Thymus (tissue), 11 donors: ENCODE measurements around the gene XPNPEP1. TPM values are rescaled to one million over a fixed set of nuclear protein-coding genes. Genes with fewer than 3 reads are reported as not detected.

Experiments
- DNase-seq, 9 donors: peaks; one replicate each; pipeline ENCODE4 v3.0.0-alpha.2; 2013; ENCODE audit warnings: low spot score in 9 of 9, low read depth in 6 of 9, missing footprints in 1 of 9
- H3K27ac ChIP-seq, 2 donors: one replicate each; pipeline ENCODE4 v1.5.1; 2013; ENCODE audit warnings: control low read depth in 1 of 2, low read depth in 1 of 2, low read length in 1 of 2, mild to moderate bottlenecking in 1 of 2, moderate library complexity in 1 of 2
- H3K27me3 ChIP-seq, 2 donors: one replicate each; pipeline ENCODE4 v1.5.1; 2013; ENCODE audit warnings: low read length in 1 of 2; ENCODE audit not compliant: control insufficient read depth in 2 of 2, insufficient read depth in 1 of 2
- H3K36me3 ChIP-seq, 2 donors: one replicate each; pipeline ENCODE4 v1.5.1; 2013; ENCODE audit warnings: low read length in 1 of 2, mild to moderate bottlenecking in 1 of 2, moderate library complexity in 1 of 2; ENCODE audit not compliant: control insufficient read depth in 2 of 2, insufficient read depth in 2 of 2
- H3K4me1 ChIP-seq, 2 donors: one replicate each; pipeline ENCODE4 v1.5.1; 2013; ENCODE audit warnings: low read length in 2 of 2; ENCODE audit not compliant: control insufficient read depth in 2 of 2, insufficient read depth in 2 of 2
- H3K4me3 ChIP-seq, 2 donors: one replicate each; pipeline ENCODE4 v1.5.1; 2013; ENCODE audit warnings: low read length in 2 of 2, control low read depth in 1 of 2, mild to moderate bottlenecking in 1 of 2
- H3K9me3 ChIP-seq, 2 donors: one replicate each; pipeline ENCODE4 v1.5.1; 2013; ENCODE audit warnings: low read length in 1 of 2, mild to moderate bottlenecking in 1 of 2; ENCODE audit not compliant: control insufficient read depth in 2 of 2, insufficient read depth in 1 of 2
- WGBS: extraction: QIAGEN DNeasy Blood & Tissue Kit; methylation state at CpG from one replicate; pipeline ENCODE4 v1.1.7; 2013; 5-methylcytosine and 5-hydroxymethylcytosine counted together
- polyA plus RNA-seq: library from polyadenylated mRNA; stranded (reverse); fragments of 200-250 nt; gene quantifications from one replicate; pipeline ENCODE4 v1.2.3, GENCODE V29; 2013
- total RNA-seq: library from RNA; stranded (reverse); fragments of 120-200 nt; gene quantifications from one replicate; pipeline ENCODE4 v1.2.4, GENCODE V29; 2013
- donor health status: healthy.

XPNPEP1 gene
- total and polyA plus RNA-seq, 2 donors = 41.0 to 44.2 TPM

- Histone ChIP-seq H3K27ac (no peak overlapping the region), H3K9me3 (no peaks in the 10 kb centered on the region), H3K36me3 (peaks cover 14 to 18% of the 10 kb centered on the region in 2 donors), H3K27me3 (no peaks in the 10 kb centered on the region), H3K4me1 (peaks cover 0 to 23% of the 10 kb centered on the region in 2 donors), H3K4me3 (no peak overlapping the region)
- 94% methylated on average over 9 of the region's 9 CpGs for WGBS
- DNase-seq = no peak
These were observed 30.4 kb downstream of the XPNPEP1 start for GRCh38 chr10:109892931-109893330.

- 72% methylated on average over 4 of the region's 4 CpGs for WGBS
- peaks cover 16 to 22% of the 10 kb centered on the region in 2 donors for H3K36me3 ChIP-seq
- no peak overlapping the region for H3K4me3 ChIP-seq
- H3K27me3 ChIP-seq = no peaks in the 10 kb centered on the region
- H3K9me3 ChIP-seq = no peaks in the 10 kb centered on the region
- no peak overlapping the region for H3K27ac ChIP-seq
- DNase-seq = no peak
- peaks cover 0 to 26% of the 10 kb centered on the region in 2 donors for H3K4me1 ChIP-seq
These were observed 31.2 kb downstream of the XPNPEP1 start for GRCh38 chr10:109892117-109892516.

DNA sequence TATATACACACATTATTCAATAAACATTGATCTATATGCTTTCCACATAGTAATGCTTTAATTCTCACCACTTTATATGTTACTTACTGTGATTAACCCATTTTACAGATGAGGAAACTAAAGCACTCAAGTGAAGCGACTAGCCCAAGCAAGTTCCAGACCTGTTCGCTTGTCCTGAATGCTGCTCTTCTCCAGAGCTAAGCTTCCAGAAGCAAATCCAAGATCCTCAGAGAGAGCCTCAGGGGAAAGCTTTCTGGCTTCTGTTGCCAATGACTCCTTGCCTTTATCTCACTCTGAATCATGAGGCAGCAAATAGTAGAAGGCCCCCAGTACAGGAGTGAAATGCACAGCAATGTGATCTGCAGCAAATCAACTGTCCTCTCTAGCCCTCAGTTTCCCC, 32.2 kb downstream of the XPNPEP1 start:
- peaks cover 0 to 23% of the 10 kb centered on the region in 2 donors for H3K4me1 ChIP-seq
- peaks cover 18 to 23% of the 10 kb centered on the region in 2 donors for H3K36me3 ChIP-seq

GRCh38 chr10:109889867-109890266, 33.4 kb downstream of the XPNPEP1 start:
- H3K27me3 ChIP-seq = no peaks in the 10 kb centered on the region
- DNase-seq = no peak
- H3K36me3 ChIP-seq = peaks cover 20 to 31% of the 10 kb centered on the region in 2 donors
- WGBS = 94% methylated on average over 4 of the region's 4 CpGs
- H3K9me3 ChIP-seq = no peaks in the 10 kb centered on the region
- H3K4me3 ChIP-seq = no peak overlapping the region
- H3K27ac ChIP-seq = no peak overlapping the region
- H3K4me1 ChIP-seq = peaks cover 0 to 13% of the 10 kb centered on the region in 2 donors

More for the DNA sequence above, 32.2 kb downstream of the XPNPEP1 start:
- H3K9me3 ChIP-seq = no peaks in the 10 kb centered on the region
- H3K27ac ChIP-seq = no peak overlapping the region
- H3K27me3 ChIP-seq = no peaks in the 10 kb centered on the region
- WGBS = 97% methylated on average over 2 of the region's 2 CpGs
- no peak for DNase-seq
- H3K4me3 ChIP-seq = no peak overlapping the region

- DNase-seq = no peak
- Histone ChIP-seq H3K27ac (no peak overlapping the region), H3K9me3 (no peaks in the 10 kb centered on the region), H3K36me3 (peaks cover 17 to 40% of the 10 kb centered on the region in 2 donors), H3K4me3 (no peak overlapping the region), H3K27me3 (no peaks in the 10 kb centered on the region), H3K4me1 (peaks cover under 1 to 25% of the 10 kb centered on the region in 2 donors)
- 90% methylated on average over 9 of the region's 9 CpGs for WGBS
These were observed 35.5 kb downstream of the XPNPEP1 start for GRCh38 chr10:109887776-109888175.

GRCh38 chr10:109887243-109887642, 36.1 kb downstream of the XPNPEP1 start:
- Histone ChIP-seq H3K36me3 (peaks cover 20 to 43% of the 10 kb centered on the region in 2 donors), H3K4me3 (no peak overlapping the region), H3K4me1 (peaks cover 6 to 28% of the 10 kb centered on the region in 2 donors), H3K27me3 (no peaks in the 10 kb centered on the region), H3K27ac (no peak overlapping the region), H3K9me3 (no peaks in the 10 kb centered on the region)
- 93% methylated on average over 5 of the region's 5 CpGs for WGBS
- no peak for DNase-seq

- 91% methylated on average over 2 of the region's 2 CpGs for WGBS
- Histone ChIP-seq H3K4me1 (peaks cover 9 to 30% of the 10 kb centered on the region in 2 donors), H3K27ac (no peak overlapping the region), H3K4me3 (no peak overlapping the region), H3K36me3 (peaks cover 18 to 48% of the 10 kb centered on the region in 2 donors), H3K9me3 (no peaks in the 10 kb centered on the region), H3K27me3 (no peaks in the 10 kb centered on the region)
- peak in 1 of 9 donors; percentile 11 for DNase-seq
These were observed 36.5 kb downstream of the XPNPEP1 start for GRCh38 chr10:109886781-109887140.

DNA sequence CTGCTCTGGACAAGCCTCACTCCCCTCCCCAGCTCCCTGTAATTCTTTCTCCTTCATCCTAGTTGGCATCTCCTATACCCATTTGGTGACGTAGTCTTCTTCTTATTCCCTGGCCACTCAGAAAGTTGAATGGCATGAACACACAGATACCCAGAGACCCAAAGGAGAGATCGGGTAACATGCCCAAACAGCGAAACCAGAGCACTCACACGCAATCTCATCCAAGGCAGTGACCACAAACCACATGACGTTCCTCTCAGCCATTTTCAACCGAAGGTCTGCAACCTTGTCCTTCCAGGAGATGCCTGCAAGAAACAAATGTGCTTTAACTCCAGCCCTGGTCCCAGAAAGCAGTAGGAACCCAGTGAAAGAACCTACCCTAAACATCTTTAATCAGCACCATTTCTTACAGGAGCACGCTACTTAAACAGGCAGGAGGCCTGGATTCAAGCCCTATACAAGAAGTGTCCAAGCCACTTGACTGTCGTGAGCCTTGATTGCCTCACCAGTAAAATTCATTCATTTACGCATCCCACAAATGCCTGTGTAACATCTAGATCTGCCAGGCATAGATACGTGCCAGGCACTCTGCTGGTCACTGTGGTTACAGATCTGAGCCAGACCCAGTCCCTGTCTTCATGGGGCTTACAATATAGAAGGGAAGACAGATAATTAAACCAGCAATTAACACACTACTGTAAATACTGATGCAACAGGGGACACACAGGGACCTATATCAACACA, 37.1 kb downstream of the XPNPEP1 start:
- Histone ChIP-seq H3K9me3 (no peaks in the 10 kb centered on the region), H3K27ac (no peak overlapping the region), H3K4me1 (peaks cover 14 to 35% of the 10 kb centered on the region in 2 donors), H3K4me3 (no peak overlapping the region), H3K27me3 (no peaks in the 10 kb centered on the region), H3K36me3 (peaks cover 13 to 44% of the 10 kb centered on the region in 2 donors)
- DNase-seq = no peak
- 87% methylated on average over 10 of the region's 10 CpGs for WGBS

DNA sequence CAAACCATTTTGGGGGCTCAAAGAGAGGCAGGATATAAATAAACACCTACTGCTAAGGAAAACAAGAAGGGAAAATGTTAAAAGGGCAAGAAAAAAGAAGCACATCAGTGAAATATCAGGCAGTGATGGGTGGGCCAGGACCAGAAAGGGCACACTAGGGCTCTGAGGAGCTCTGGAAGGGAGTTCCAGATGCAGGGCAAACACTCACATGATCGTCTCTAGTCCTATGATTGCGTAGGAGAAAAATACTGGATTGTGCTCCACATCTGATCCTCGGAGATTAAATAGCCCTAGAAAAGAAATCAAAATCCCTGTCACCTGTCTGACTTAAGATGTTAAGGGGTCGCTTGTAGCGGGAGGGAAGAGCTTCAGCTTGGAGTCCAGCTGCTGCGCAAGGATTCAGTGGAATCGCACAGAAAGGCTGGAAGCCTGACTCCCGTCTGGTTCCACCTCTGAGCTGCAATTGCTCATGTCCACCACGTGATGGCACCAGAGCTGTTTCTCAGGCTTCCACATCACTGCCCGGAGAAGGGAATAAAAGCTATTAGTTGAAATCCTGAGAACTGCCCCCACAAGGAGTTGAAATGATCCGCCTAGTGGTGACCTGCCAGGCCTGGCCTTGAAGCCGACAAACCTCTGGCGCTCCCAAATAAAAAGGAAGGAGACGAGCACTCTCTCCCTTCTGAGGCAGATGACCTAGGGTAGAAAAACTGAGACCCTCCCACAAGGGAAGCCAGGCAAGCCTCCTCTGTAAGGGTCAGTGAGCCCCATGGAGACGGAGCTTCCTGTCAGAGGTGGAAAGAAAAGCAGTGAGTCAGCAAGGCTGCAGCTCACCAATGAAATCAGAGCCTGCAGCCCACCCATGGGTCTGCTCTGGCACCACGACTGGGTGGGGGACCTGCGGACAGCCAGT, 39.2 kb downstream of the XPNPEP1 start:
- Histone ChIP-seq H3K36me3 (peaks cover 13 to 38% of the 10 kb centered on the region in 2 donors), H3K27me3 (no peaks in the 10 kb centered on the region), H3K27ac (no peak overlapping the region), H3K4me3 (no peak overlapping the region), H3K4me1 (peaks cover 27 to 47% of the 10 kb centered on the region in 2 donors), H3K9me3 (no peaks in the 10 kb centered on the region)
- 57% methylated on average over 17 of the region's 17 CpGs for WGBS
- peak in 7 of 9 donors; percentile 32 to 75 (median 58) for DNase-seq
